ENCODE measurements around the gene BNIP5. TPM values are rescaled to one million over a fixed set of nuclear protein-coding genes. Genes with fewer than 3 reads are reported as not detected.

Gene BNIP5
- total and polyA plus RNA-seq, 2 donors from 2014 or later: 0.44 TPM; not detected in 1

- no peak overlapping the region for H3K4me3 ChIP-seq (ENCODE audit: low read length in 3 of 3)
- H3K4me1 ChIP-seq (ENCODE audit: control insufficient read depth in 2 of 3, insufficient read depth in 2 of 3, low read depth in 1 of 3, low read length in 3 of 3): peaks cover 0 to 2% (median 0%) of the 10 kb centered on the region in 3 donors
- FAIRE-seq: no peak
- no peak overlapping the region for H3K27ac ChIP-seq (ENCODE audit: low read depth in 2 of 2, low read length in 2 of 2)
- no peaks in the 10 kb centered on the region for H3K27me3 ChIP-seq (ENCODE audit: control insufficient read depth, insufficient read depth, low read length)
- no peak for TF ChIP-seq CTCF (IDR thresholded peaks at IDR 0.05; ENCODE audit: borderline replicate concordance, extremely low read depth, insufficient read depth)
- H3K36me3 ChIP-seq (ENCODE audit: control insufficient read depth in 2 of 3, insufficient read depth in 3 of 3, low read length in 3 of 3): no peaks in the 10 kb centered on the region
- peaks cover 0 to 4% (median 0%) of the 10 kb centered on the region in 3 donors for H3K9me3 ChIP-seq (ENCODE audit: control insufficient read depth in 2 of 3, insufficient read depth in 1 of 3, low read length in 3 of 3)
- no peak for DNase-seq
- no peak overlapping the region for H3K9ac ChIP-seq (ENCODE audit: low read length in 3 of 3)
- intact Hi-C loops (cut with DNase I): no loop called here
Observed at GRCh38 chr6:36352477-36353157, 15.9 kb upstream of the BNIP5 start.

DNA sequence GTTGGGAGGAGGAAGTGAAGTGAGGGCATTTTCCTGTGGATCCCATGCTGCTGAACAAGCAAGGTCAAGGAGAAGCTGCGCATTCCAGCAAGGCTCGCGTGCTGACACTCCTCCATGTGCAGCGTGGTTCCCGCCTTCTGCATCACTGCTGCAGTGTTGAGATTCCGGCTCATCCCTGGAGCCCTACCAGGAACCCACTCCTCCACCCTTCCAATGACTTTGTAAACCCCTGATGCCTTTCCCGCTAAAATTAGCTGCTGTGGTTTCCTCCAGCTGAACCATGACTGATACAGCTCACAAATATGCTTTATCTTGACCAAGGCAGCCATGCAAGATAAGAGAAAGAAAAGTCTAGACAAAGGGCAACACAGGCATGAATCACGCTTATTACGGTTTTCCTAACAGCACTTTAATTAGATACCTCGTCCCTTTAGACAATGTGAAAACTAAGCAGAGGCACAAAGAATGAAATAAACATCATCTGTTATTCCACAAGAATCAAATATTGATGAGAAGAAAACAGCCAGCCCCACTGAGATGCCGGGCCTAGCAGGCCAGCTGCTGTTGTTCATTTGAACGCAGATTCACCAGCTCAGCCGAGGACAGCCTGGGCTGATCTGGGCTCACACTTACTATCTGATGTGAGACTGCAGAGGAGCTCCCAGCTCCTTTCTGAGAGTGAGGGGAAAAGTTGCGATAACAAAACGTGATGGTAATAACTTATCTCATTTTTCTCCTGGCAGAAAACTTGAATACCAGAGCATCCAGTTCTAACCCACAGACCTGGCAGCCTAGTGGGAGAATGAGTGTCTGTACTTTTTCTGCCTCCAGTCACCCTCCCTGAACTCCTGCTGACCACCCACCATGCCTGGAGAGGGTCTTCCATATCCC lies 14.2 kb upstream of the BNIP5 start:
- TF ChIP-seq CTCF (IDR thresholded peaks at IDR 0.05; ENCODE audit: borderline replicate concordance, extremely low read depth, insufficient read depth): no peak
- DNase-seq (peak in 1 of 5 donors; percentile 86), FAIRE-seq (no peak)
- no peak overlapping the region for H3K9ac ChIP-seq (ENCODE audit: low read length in 3 of 3)
- no peak overlapping the region for H3K4me3 ChIP-seq (ENCODE audit: low read length in 3 of 3)
- intact Hi-C loops (cut with DNase I): no loop called here
- H3K27ac ChIP-seq (ENCODE audit: low read depth in 2 of 2, low read length in 2 of 2): peak overlapping the region; percentile 49 to 74
- H3K36me3 ChIP-seq (ENCODE audit: control insufficient read depth in 2 of 3, insufficient read depth in 3 of 3, low read length in 3 of 3): no peaks in the 10 kb centered on the region
- no peaks in the 10 kb centered on the region for H3K27me3 ChIP-seq (ENCODE audit: control insufficient read depth, insufficient read depth, low read length)
- H3K9me3 ChIP-seq (ENCODE audit: control insufficient read depth in 2 of 3, insufficient read depth in 1 of 3, low read length in 3 of 3): peaks cover 0 to 4% (median 0%) of the 10 kb centered on the region in 3 donors
- H3K4me1 ChIP-seq (ENCODE audit: control insufficient read depth in 2 of 3, insufficient read depth in 2 of 3, low read depth in 1 of 3, low read length in 3 of 3): peaks cover 0 to 2% (median 0%) of the 10 kb centered on the region in 3 donors

- Histone ChIP-seq H3K4me3 (ENCODE audit: low read length in 3 of 3) (no peak overlapping the region), H3K27me3 (ENCODE audit: control insufficient read depth, insufficient read depth, low read length) (no peaks in the 10 kb centered on the region), H3K36me3 (ENCODE audit: control insufficient read depth in 2 of 3, insufficient read depth in 3 of 3, low read length in 3 of 3) (no peaks in the 10 kb centered on the region), H3K4me1 (ENCODE audit: control insufficient read depth in 2 of 3, insufficient read depth in 2 of 3, low read depth in 1 of 3, low read length in 3 of 3) (peaks cover 0 to 2% (median 0%) of the 10 kb centered on the region in 3 donors), H3K27ac (ENCODE audit: low read depth in 2 of 2, low read length in 2 of 2) (peak overlapping the region; percentile 49 to 74), H3K9me3 (ENCODE audit: control insufficient read depth in 2 of 3, insufficient read depth in 1 of 3, low read length in 3 of 3) (peaks cover 0 to 4% (median 0%) of the 10 kb centered on the region in 3 donors), H3K9ac (ENCODE audit: low read length in 3 of 3) (no peak overlapping the region)
- TF ChIP-seq CTCF (IDR thresholded peaks at IDR 0.05; ENCODE audit: borderline replicate concordance, extremely low read depth, insufficient read depth): no peak
- no peak for FAIRE-seq
- intact Hi-C loops (cut with DNase I): no loop called here
- no peak for DNase-seq
Observed at GRCh38 chr6:36350082-36350481, 13.4 kb upstream of the BNIP5 start.

Measured in kidney (tissue), 14 donors.